ENCODE measurements around the gene PTPRE.

Gene PTPRE

DNA sequence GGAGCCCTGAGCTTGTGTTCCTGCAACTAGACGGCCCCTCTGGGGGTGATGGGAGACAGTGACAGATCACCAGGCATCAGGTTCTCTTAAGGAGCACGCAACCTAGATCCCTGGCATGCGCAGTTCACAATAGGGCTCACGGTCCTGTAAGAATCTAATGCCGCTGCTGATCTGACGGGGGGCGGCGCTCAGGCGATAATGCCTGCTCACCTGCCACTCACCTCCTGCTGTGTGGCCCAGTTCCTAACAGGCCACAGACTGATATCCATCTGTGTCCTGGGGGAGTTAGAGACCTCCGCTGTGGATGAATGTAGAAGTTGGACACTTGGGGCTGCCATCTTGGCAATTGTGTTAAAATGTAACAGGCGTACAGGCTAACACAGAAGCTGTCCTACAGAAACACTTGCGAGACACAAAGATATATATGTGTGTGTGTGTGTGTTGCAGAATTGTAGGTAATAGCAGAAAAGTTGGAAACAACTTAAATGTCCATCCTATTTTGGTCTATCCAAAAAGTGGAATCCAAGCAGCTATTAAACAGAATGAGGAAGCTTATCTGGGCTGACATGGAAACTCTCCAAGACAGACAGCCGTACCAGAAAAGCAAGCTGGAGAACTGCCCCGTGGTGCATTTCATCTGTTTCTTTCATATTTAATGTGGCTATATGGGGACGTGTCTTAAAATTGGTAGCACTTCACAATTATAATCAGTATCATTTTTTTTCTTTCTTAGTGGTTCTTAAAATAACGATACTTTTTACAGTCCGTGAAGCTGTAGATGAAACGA is 136.5 kb downstream of the PTPRE start (continued):
- TF ChIP-seq ZNF565 (CRISPR knock-in tag; conservative IDR thresholded peaks at IDR 0.05; ENCODE audit: low read depth), result no peak

DNA sequence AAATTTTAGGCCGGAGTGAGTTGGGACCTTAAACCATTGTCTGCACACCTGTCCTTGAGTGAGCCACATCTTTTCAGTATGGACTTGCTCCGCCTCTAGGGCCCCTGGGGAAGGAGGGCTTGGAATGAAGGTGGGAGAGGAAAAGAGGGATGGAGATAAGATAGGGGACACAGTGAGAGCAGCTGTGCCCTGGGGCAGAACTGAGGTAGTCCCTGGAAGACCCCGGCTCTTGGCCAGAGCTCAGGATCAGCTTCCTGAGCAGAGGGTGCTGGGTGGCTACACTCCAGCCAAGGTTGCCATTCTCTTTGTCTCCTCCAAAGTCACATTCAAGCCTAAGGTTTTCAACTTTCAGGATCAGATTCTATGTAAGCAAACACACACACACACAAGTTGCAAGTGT is 137.3 kb downstream of the PTPRE start:
- TF ChIP-seq BACH2 (CRISPR knock-in tag; IDR thresholded peaks at IDR 0.05; ENCODE audit: borderline replicate concordance) (no peak), ARNTL (CRISPR knock-in tag; IDR thresholded peaks at IDR 0.05; ENCODE audit: borderline replicate concordance, low read depth) (no peak), PPARA (CRISPR knock-in tag; IDR thresholded peaks at IDR 0.05; ENCODE audit: borderline replicate concordance) (no peak)
- TF ChIP-seq, protein P1, sequence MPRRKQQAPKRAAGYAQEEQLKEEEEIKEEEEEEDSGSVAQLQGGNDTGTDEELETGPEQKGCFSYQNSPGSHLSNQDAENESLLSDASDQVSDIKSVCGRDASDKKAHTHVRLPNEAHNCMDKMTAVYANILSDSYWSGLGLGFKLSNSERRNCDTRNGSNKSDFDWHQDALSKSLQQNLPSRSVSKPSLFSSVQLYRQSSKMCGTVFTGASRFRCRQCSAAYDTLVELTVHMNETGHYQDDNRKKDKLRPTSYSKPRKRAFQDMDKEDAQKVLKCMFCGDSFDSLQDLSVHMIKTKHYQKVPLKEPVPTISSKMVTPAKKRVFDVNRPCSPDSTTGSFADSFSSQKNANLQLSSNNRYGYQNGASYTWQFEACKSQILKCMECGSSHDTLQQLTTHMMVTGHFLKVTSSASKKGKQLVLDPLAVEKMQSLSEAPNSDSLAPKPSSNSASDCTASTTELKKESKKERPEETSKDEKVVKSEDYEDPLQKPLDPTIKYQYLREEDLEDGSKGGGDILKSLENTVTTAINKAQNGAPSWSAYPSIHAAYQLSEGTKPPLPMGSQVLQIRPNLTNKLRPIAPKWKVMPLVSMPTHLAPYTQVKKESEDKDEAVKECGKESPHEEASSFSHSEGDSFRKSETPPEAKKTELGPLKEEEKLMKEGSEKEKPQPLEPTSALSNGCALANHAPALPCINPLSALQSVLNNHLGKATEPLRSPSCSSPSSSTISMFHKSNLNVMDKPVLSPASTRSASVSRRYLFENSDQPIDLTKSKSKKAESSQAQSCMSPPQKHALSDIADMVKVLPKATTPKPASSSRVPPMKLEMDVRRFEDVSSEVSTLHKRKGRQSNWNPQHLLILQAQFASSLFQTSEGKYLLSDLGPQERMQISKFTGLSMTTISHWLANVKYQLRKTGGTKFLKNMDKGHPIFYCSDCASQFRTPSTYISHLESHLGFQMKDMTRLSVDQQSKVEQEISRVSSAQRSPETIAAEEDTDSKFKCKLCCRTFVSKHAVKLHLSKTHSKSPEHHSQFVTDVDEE (CRISPR knock-in tag; IDR thresholded peaks at IDR 0.05), result no peak
- no peak for ATAC-seq

DNA sequence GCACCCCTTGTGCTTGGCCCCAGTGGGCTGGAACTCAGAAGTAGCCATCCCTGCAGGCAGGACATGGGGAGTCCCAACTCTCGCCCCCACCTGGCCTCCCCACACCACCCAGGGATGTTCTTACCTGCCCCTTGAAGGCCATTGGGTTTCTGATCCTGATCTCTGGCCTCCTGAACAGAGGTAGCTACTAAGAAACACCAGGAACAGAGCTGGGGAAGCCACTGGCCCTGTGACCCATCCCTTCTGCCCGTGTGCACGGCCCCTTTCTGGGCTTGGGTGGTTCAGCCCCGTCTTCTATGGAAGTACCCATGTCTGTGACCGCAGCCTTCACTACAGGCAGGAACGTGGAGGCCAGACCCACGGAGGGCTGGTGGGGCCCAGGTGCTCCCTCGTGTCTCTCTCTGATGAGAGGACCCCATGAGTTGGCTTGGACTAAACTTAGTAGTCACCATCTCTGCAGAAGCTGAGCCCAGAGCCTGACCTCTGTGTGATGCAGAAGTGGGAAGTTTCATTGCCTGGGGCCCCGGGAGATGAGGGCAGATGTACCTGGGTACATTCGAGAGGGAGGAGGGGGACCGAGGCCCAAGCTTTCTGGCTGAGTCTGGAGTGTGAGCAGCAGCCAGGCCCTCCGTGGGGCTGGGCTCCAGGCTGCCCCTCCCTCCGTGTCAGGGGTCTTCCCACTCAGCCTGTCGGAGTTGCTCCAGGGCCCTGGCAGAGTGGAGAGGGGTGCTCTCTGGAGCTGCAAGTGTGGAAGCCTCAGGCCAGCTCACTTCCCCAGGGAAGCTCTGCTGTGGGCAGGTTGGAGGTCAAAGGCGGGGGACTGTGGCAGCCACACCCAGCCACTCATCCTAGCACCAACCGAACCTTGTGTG is 138.3 kb downstream of the PTPRE start:
- no peak for ATAC-seq
- TF ChIP-seq, protein P2, sequence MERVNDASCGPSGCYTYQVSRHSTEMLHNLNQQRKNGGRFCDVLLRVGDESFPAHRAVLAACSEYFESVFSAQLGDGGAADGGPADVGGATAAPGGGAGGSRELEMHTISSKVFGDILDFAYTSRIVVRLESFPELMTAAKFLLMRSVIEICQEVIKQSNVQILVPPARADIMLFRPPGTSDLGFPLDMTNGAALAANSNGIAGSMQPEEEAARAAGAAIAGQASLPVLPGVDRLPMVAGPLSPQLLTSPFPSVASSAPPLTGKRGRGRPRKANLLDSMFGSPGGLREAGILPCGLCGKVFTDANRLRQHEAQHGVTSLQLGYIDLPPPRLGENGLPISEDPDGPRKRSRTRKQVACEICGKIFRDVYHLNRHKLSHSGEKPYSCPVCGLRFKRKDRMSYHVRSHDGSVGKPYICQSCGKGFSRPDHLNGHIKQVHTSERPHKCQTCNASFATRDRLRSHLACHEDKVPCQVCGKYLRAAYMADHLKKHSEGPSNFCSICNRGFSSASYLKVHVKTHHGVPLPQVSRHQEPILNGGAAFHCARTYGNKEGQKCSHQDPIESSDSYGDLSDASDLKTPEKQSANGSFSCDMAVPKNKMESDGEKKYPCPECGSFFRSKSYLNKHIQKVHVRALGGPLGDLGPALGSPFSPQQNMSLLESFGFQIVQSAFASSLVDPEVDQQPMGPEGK (CRISPR knock-in tag; IDR thresholded peaks at IDR 0.05; ENCODE audit: borderline replicate concordance), result no peak
- TF ChIP-seq ZC3H10 (CRISPR knock-in tag; IDR thresholded peaks at IDR 0.05) (no peak), PPARA (CRISPR knock-in tag; IDR thresholded peaks at IDR 0.05; ENCODE audit: borderline replicate concordance) (no peak)

DNA sequence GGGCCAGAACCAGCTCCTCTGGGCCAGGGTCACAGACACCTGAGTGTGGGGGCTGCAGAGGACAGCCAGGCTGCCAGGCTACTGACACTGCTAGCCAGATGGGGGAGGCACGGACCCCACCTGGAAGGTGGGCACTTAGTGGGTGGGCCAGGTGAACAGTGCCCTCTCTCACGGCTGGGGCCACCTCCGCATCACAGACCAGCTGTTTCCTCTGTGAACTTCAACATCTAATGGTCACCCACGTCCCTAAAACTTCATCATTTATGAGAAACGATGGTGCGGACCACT is 138.9 kb downstream of the PTPRE start:
- no peak for ATAC-seq
- no peak for TF ChIP-seq ARNTL (CRISPR knock-in tag; IDR thresholded peaks at IDR 0.05; ENCODE audit: borderline replicate concordance, low read depth)
- TF ChIP-seq ZFP30 (CRISPR knock-in tag; IDR thresholded peaks at IDR 0.05), result no peak
- no peak for TF ChIP-seq BACH2 (CRISPR knock-in tag; IDR thresholded peaks at IDR 0.05; ENCODE audit: borderline replicate concordance)
- TF ChIP-seq SNAI2 (CRISPR knock-in tag; IDR thresholded peaks at IDR 0.05), result no peak
- TF ChIP-seq ZNF70 (CRISPR knock-in tag; IDR thresholded peaks at IDR 0.05), result no peak
- no peak for TF ChIP-seq TOX (CRISPR knock-in tag; IDR thresholded peaks at IDR 0.05; ENCODE audit: borderline replicate concordance)
- no peak for TF ChIP-seq ZC3H10 (CRISPR knock-in tag; IDR thresholded peaks at IDR 0.05)
- TF ChIP-seq TCF4 (CRISPR knock-in tag; IDR thresholded peaks at IDR 0.05; ENCODE audit: borderline replicate concordance), result no peak
- TF ChIP-seq, protein P3, sequence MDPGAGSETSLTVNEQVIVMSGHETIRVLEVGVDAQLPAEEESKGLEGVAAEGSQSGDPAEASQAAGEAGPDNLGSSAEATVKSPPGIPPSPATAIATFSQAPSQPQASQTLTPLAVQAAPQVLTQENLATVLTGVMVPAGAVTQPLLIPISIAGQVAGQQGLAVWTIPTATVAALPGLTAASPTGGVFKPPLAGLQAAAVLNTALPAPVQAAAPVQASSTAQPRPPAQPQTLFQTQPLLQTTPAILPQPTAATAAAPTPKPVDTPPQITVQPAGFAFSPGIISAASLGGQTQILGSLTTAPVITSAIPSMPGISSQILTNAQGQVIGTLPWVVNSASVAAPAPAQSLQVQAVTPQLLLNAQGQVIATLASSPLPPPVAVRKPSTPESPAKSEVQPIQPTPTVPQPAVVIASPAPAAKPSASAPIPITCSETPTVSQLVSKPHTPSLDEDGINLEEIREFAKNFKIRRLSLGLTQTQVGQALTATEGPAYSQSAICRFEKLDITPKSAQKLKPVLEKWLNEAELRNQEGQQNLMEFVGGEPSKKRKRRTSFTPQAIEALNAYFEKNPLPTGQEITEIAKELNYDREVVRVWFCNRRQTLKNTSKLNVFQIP (CRISPR knock-in tag; IDR thresholded peaks at IDR 0.05; ENCODE audit: borderline replicate concordance, low read depth), result no peak
- no peak for TF ChIP-seq OSR1 (CRISPR knock-in tag; IDR thresholded peaks at IDR 0.05)
- TF ChIP-seq, protein P1 (CRISPR knock-in tag; IDR thresholded peaks at IDR 0.05), result no peak
- TF ChIP-seq RARB (CRISPR knock-in tag; IDR thresholded peaks at IDR 0.05), result no peak
- TF ChIP-seq, protein P4, sequence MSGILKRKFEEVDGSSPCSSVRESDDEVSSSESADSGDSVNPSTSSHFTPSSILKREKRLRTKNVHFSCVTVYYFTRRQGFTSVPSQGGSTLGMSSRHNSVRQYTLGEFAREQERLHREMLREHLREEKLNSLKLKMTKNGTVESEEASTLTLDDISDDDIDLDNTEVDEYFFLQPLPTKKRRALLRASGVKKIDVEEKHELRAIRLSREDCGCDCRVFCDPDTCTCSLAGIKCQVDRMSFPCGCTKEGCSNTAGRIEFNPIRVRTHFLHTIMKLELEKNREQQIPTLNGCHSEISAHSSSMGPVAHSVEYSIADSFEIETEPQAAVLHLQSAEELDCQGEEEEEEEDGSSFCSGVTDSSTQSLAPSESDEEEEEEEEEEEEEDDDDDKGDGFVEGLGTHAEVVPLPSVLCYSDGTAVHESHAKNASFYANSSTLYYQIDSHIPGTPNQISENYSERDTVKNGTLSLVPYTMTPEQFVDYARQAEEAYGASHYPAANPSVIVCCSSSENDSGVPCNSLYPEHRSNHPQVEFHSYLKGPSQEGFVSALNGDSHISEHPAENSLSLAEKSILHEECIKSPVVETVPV (CRISPR knock-in tag; IDR thresholded peaks at IDR 0.05), result no peak
- TF ChIP-seq PPARA (CRISPR knock-in tag; IDR thresholded peaks at IDR 0.05; ENCODE audit: borderline replicate concordance), result no peak

Data from SK-N-SH treated with all-trans-retinoic acid at 6 μM for 48 hours (cell line).